Heart right ventricle (tissue), 16 donors: ENCODE data around the gene CPD. TPM values are rescaled to one million over a fixed set of nuclear protein-coding genes. Genes with fewer than 3 reads are reported as not detected.
A peak's percentile ranks its signal among the peaks of the same experiment; 100 is the strongest.

ENCODE experiments used
- ATAC-seq, 8 donors: fragments of 200-7000 bp; cut with Tn5 transposase; one replicate each; pipeline ENCODE4 v1.9.1; 2020; ENCODE audit warnings: mild to moderate bottlenecking in 8 of 8, moderate library complexity in 8 of 8, moderate number of reproducible peaks in 1 of 8
- DNase-seq, 2 donors: peaks; one replicate each; pipeline ENCODE4 v3.0.0-alpha.2; 2020
- H3K27ac ChIP-seq, 10 donors: fragments of 200-600 bp; sonication (generic) in 2 of 10; one replicate each; pipeline versions ENCODE4 v1.5.0 to v1.8.0; 2020 to 2022; ENCODE audit warnings: mild to moderate bottlenecking in 3 of 10
- H3K27me3 ChIP-seq, 7 donors: fragments of 200-600 bp; one replicate each; pipeline ENCODE4 v1.8.0; 2021 to 2022; ENCODE audit warnings: mild to moderate bottlenecking in 2 of 7
- H3K36me3 ChIP-seq, 9 donors: fragments of 200-600 bp; sonication (generic) in 1 of 9; one replicate each; pipeline versions ENCODE4 v1.5.0 to v1.8.0; 2020 to 2022; ENCODE audit warnings: mild to moderate bottlenecking in 2 of 9
- H3K4me1 ChIP-seq, 9 donors: fragments of 200-600 bp; sonication (generic) in 1 of 9; one replicate each; pipeline versions ENCODE4 v1.5.0 to v1.8.0; 2020 to 2022; ENCODE audit warnings: mild to moderate bottlenecking in 4 of 9
- H3K4me3 ChIP-seq, 10 donors: fragments of 200-600 bp; sonication (generic) in 2 of 10; one replicate each; pipeline versions ENCODE4 v1.5.0 to v1.8.0; 2020 to 2022; ENCODE audit warnings: mild to moderate bottlenecking in 7 of 10, moderate library complexity in 2 of 10
- H3K9me3 ChIP-seq, 11 donors: fragments of 200-600 bp in 10 of 11; sonication (generic) in 2 of 11; one replicate each; pipeline versions ENCODE4 v1.5.0 to v1.8.0; 2013 to 2022; ENCODE audit warnings: mild to moderate bottlenecking in 2 of 11, control low read depth in 1 of 11, moderate library complexity in 1 of 11
- WGBS, 2 donors: extraction: QIAGEN DNeasy Blood & Tissue Kit; methylation state at CpG; one replicate each; pipeline ENCODE4 v1.1.7; 2013; ENCODE audit warnings: inconsistent platforms in 1 of 2; 5-methylcytosine and 5-hydroxymethylcytosine counted together
- intact Hi-C, 10 donors: fragments of 100-400 bp; cut with DNase I; formaldehyde crosslinking; loops; one replicate each; pipeline versions ENCODE4 v1.11.1 to v1.14.2; 2022
- polyA plus RNA-seq, 2 donors: library from polyadenylated mRNA; stranded (reverse); fragments of 200-250 nt; gene quantifications; one replicate each; pipeline ENCODE4 v1.2.3, GENCODE V29; 2013
- total RNA-seq, 10 donors: library from RNA; stranded (reverse); fragmentation: NEBNext Ultra II Directional in 3 of 10; extraction: Animal tissue kit (Norgen Biotek cat#: 25700) in 3 of 10; gene quantifications; one replicate each; pipeline versions ENCODE4 v1.2.1 to v1.2.4, GENCODE V29; 2021 to 2023
- TF ChIP-seq, protein P1 (sequence below), 9 donors: fragments of 200-600 bp; sonication (generic) in 2 of 9; IDR thresholded peaks; one replicate each; pipeline versions ENCODE4 v1.5.0 to v1.8.0; 2021 to 2022; ENCODE audit warnings: antibody characterized with exemption in 9 of 9, mild to moderate bottlenecking in 5 of 9, moderate library complexity in 1 of 9
- donor health status: Arrhythmogenic right ventricular cardiomyopathy.
- donor health status: ischemic (EF 13 %, LVEDD 7.1; RV severe dilation, severe dysfunction).
- donor health status: healthy with polysubstance abuse.
- donor health status: DM: no; HTN: yes; CAD: no.
- donor health status: DM: no; HTN: no; CAD: no.
- donor health status: ischemic (EF 25% LVEDD 6.9; RV normal size, moderate dysfunction).
- donor health status: ischemic (EF 25% LVEDD 5.7; RV mildly dilated, moderate dysfunction).
- donor health status: healthy.
- donor health status: DM: yes; HTN: yes; CAD: no.
- donor health status: Ischemic cardiomyopathy.
- donor health status: ischemic (EF 35%, LVEDD 5.7; RV mildly dilated, moderate dysfunction).
- donor health status: nonischemic (EF 11% LVEDD 7.7; RV severe dilation, severe dysfunction).
- donor health status: DM: yes; HTN: yes; CAD: no.
- donor health status: PGD.
- donor health status: ischemic (EF 29% LVEDD 5.4; RV normal size, mild dysfunction).
- donor health status: nonischemic (EF 23%, LVEDD 6.1; RV moderate dilation, normal function).

Gene CPD
- total and polyA plus RNA-seq, 12 donors: 4.2 to 44.0 (median 22.6) TPM

DNA sequence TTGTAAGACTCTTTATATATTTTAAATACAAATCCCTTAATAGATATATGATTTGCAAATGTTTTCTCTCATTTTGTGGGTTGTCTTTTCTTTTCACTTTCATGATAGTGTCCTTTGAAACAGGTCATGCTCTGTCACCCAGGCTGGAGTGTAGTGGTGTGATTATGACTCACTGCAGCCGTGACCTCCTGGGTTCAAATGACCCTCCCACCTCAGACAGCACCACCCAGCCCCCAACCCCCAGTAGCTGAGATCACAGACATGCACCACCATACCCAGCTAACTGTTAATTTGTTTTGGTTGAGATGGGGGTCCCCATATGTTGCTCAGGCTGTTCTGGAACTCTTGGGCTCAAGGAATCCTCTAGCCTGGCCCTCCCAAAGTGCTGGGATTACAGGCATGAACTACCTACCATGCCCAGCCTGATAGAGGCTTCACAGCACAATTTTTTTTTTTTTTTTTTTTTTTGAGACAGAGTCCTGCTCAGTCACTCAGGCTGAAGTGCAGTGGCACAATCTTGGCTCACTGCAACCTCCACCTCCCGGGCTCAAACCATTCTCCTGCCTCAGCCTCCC, 26.4 kb upstream of the CPD start:
- 91 to 92% methylated on average over 2 of the region's 2 CpGs for WGBS, 2 donors
- ATAC-seq: no peak
- Histone ChIP-seq H3K4me1 (peaks cover 0 to 21% (median 0%) of the 10 kb centered on the region in 9 donors), H3K36me3 (no peaks in the 10 kb centered on the region), H3K27me3 (no peaks in the 10 kb centered on the region), H3K9me3 (no peaks in the 10 kb centered on the region), H3K4me3 (no peak overlapping the region), H3K27ac (peak overlapping the region in 1 of 10 donors; percentile 61)
- no peak for DNase-seq
- intact Hi-C loops: no loop called here
- TF ChIP-seq, protein P1, sequence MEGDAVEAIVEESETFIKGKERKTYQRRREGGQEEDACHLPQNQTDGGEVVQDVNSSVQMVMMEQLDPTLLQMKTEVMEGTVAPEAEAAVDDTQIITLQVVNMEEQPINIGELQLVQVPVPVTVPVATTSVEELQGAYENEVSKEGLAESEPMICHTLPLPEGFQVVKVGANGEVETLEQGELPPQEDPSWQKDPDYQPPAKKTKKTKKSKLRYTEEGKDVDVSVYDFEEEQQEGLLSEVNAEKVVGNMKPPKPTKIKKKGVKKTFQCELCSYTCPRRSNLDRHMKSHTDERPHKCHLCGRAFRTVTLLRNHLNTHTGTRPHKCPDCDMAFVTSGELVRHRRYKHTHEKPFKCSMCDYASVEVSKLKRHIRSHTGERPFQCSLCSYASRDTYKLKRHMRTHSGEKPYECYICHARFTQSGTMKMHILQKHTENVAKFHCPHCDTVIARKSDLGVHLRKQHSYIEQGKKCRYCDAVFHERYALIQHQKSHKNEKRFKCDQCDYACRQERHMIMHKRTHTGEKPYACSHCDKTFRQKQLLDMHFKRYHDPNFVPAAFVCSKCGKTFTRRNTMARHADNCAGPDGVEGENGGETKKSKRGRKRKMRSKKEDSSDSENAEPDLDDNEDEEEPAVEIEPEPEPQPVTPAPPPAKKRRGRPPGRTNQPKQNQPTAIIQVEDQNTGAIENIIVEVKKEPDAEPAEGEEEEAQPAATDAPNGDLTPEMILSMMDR (IDR thresholded peaks at IDR 0.05): no peak

DNA sequence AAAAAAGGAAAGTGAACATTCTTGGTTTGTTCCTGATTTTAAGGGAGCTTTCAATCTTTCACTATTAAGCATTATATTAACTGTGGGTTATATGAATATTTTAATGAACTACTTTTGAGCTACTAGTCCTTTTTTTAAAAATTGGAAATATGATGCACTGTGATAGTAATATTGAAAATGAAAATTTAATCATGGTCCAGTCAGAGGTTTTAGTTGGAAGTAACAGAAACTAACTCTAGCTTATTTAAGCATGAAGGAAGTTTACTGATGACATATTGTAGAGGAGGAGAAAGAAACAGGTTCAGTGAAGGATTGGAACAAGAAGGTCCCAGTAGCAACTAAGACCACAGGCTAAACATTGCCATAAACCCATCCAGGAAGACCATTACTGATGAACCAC, 24.0 kb upstream of the CPD start:
- TF ChIP-seq, protein P1 (IDR thresholded peaks at IDR 0.05): no peak
- Histone ChIP-seq H3K4me3 (no peak overlapping the region), H3K9me3 (no peaks in the 10 kb centered on the region), H3K4me1 (peaks cover 0 to 23% (median 0%) of the 10 kb centered on the region in 9 donors), H3K27me3 (no peaks in the 10 kb centered on the region), H3K36me3 (no peaks in the 10 kb centered on the region), H3K27ac (no peak overlapping the region)
- DNase-seq (no peak), ATAC-seq (no peak)
- intact Hi-C loops: no loop called here

DNA sequence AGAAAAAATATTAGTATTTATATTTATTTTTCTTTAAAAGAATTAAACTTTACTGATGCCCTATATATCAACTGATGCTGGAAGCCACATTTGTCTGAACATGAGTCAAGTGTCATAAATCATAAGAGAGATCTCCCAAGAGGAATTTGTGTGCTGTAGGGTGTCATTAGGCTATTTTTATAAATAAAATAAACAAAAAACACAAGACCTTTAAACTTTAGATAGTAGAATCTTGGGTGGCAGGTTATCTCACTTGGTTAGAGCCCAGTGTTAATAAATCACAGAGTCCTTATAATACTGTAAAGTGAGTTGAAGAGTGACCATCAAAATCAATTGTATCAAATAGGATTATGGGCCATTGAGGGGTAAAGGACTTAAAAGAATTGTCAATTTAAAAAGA, 21.3 kb upstream of the CPD start:
- Histone ChIP-seq H3K27ac (no peak overlapping the region), H3K4me3 (no peak overlapping the region), H3K9me3 (peaks cover 0 to 17% (median 10%) of the 10 kb centered on the region in 11 donors), H3K36me3 (no peaks in the 10 kb centered on the region), H3K4me1 (peaks cover 0 to 19% (median 0%) of the 10 kb centered on the region in 9 donors), H3K27me3 (no peaks in the 10 kb centered on the region)
- ATAC-seq (no peak), DNase-seq (no peak)
- TF ChIP-seq, protein P1 (IDR thresholded peaks at IDR 0.05): no peak
- intact Hi-C loops: no loop called here

DNA sequence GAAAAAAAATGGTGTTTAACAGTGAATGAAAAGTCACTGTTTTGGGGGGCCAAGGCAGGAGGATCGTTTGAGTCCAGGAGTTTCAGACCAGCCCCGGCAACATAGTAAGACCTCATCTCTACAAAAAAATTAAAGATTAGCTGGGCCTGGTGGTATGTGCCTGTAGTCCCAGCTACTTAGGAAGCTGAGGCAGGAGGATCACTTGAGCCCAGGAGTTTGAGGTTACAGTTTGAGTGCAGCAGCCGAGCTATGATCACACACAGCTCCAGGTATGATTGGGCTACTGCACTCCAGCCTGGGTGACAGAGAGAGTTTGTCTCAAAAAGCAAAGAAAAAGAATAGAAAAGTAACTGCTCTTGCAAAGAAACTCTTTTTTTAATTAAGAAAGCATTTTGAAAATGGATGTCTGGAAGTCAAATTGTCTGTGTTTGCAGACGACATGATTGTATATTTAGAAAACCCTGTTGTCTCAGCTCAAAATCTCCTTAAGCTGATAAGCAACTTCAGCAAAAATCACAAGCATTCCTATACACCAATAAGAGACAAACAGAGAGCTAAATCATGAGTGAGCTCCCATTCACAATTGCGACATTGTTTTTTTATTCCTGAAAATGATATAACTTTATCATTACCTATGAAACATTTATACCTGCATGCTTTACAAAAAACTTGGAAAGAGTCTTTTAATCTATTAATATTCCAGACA, 20.5 kb upstream of the CPD start:
- ATAC-seq (no peak), DNase-seq (no peak)
- peaks cover 0 to 24% (median 0%) of the 10 kb centered on the region in 9 donors for H3K4me1 ChIP-seq
- H3K36me3 ChIP-seq: no peaks in the 10 kb centered on the region
- no peaks in the 10 kb centered on the region for H3K27me3 ChIP-seq
- TF ChIP-seq, protein P1 (IDR thresholded peaks at IDR 0.05): no peak
- no peak overlapping the region for H3K27ac ChIP-seq
- peaks cover 0 to 19% (median 10%) of the 10 kb centered on the region in 11 donors for H3K9me3 ChIP-seq
- 80 to 82% methylated on average over 5 of the region's 5 CpGs for WGBS, 2 donors
- intact Hi-C loops: no loop called here
- no peak overlapping the region for H3K4me3 ChIP-seq
